Stomach (tissue), 9 donors: ENCODE measurements around the gene RTCA. TPM values are rescaled to one million over a fixed set of nuclear protein-coding genes. Genes with fewer than 3 reads are reported as not detected.
A peak's percentile ranks its signal among the peaks of the same experiment; 100 is the strongest.
"Not testable (repeated sequence)": the region's sequence is repeated elsewhere in the genome, so short reads cannot be mapped to it uniquely, and the experiment has no call there.

ENCODE experiments used
- DNase-seq, 2 donors: peaks; one replicate each; pipeline versions ENCODE4 v3.0.0 to v3.0.0-alpha.2; 2013 to 2019
- H3K27ac ChIP-seq, 5 donors: fragments of 200-600 bp in 4 of 5; sonication (generic) in 4 of 5; one replicate each; pipeline ENCODE4 v1.5.1; 2013 to 2019; ENCODE audit warnings: mild to moderate bottlenecking in 1 of 5, moderate library complexity in 1 of 5
- H3K27me3 ChIP-seq, 3 donors: fragments of 200-600 bp; sonication (generic); one replicate each; pipeline ENCODE4 v1.5.1; 2017 to 2019; ENCODE audit warnings: mixed run types in 1 of 3
- H3K36me3 ChIP-seq, 4 donors: fragments of 200-600 bp; sonication (generic); 1 replicate in 3 of 4; 2 replicates in 1 of 4; pipeline ENCODE4 v1.5.1; 2016 to 2019
- H3K4me1 ChIP-seq, 4 donors: fragments of 200-600 bp; sonication (generic); one replicate each; pipeline ENCODE4 v1.5.1; 2016 to 2019
- H3K4me3 ChIP-seq, 4 donors: fragments of 200-600 bp; sonication (generic) in 3 of 4; one replicate each; pipeline ENCODE4 v1.5.1; 2016 to 2019; ENCODE audit warnings: mild to moderate bottlenecking in 1 of 4
- H3K9me3 ChIP-seq, 4 donors: fragments of 200-600 bp; sonication (generic); one replicate each; pipeline ENCODE4 v1.5.1; 2016 to 2019
- CTCF ChIP-seq, 7 experiments: fragments of 450-650 bp in 4 of 7; fragments of 200-600 bp in 3 of 7; sonication (generic) in 3 of 7; IDR thresholded peaks; one replicate each; pipeline ENCODE4 v1.5.1; 2016 to 2019; ENCODE audit warnings: antibody characterized with exemption in 7 of 7, control low read depth in 2 of 7, mild to moderate bottlenecking in 1 of 7
- EP300 ChIP-seq: sonication (generic); formaldehyde crosslinking; IDR thresholded peaks from one replicate; pipeline ENCODE4 v1.6.1; 2017; ENCODE audit warnings: antibody characterized with exemption
- POLR2A ChIP-seq, 4 donors: fragments of 450-650 bp; IDR thresholded peaks; one replicate each; pipeline ENCODE4 v1.6.1; 2016; ENCODE audit warnings: antibody characterized with exemption in 4 of 4, control low read depth in 2 of 4, mild to moderate bottlenecking in 1 of 4, moderate library complexity in 1 of 4
- POLR2AphosphoS5 ChIP-seq, 3 donors: sonication (generic); formaldehyde crosslinking; IDR thresholded peaks; one replicate each; pipeline ENCODE4 v1.6.1; 2016; ENCODE audit warnings: antibody characterized with exemption in 3 of 3
- WGBS, 5 donors: extraction: QIAGEN DNeasy Blood & Tissue Kit in 3 of 5; methylation state at CpG; one replicate each; pipeline versions ENCODE4 v1.1.5 to v1.1.7; 2013 to 2018; 5-methylcytosine and 5-hydroxymethylcytosine counted together
- intact Hi-C: fragments of 100-400 bp; cut with DNase I; formaldehyde crosslinking; loops from one replicate; pipeline ENCODE4 v1.15.1; 2023; ENCODE audit warnings: low total_unique reads
- polyA plus RNA-seq, 3 donors: library from polyadenylated mRNA; stranded (reverse); fragments of 200-250 nt; gene quantifications; one replicate each; pipeline ENCODE4 v1.2.3, GENCODE V29; 2013
- total RNA-seq, 5 donors: library from RNA; depleted of rRNA; stranded (reverse); fragments of >200 nt; gene quantifications; one replicate each; pipeline versions ENCODE4 v1.1.0 to v1.2.3, GENCODE V29; 2014 to 2016
- donor health status: healthy with polysubstance abuse.
- donor health status: Bipolar disorder and iron deficiency.
- donor health status: healthy.

The RTCA gene
- total and polyA plus RNA-seq, 8 donors: 16.5 to 51.9 (median 22.3) TPM

- Histone ChIP-seq H3K27me3 (no peaks in the 10 kb centered on the region), H3K27ac (no peak overlapping the region), H3K4me3 (no peak overlapping the region), H3K9me3 (no peaks in the 10 kb centered on the region), H3K36me3 (peaks cover 0 to 86% (median 76%) of the 10 kb centered on the region in 4 donors), H3K4me1 (no peaks in the 10 kb centered on the region)
- no peak for TF ChIP-seq CTCF (IDR thresholded peaks at IDR 0.05)
- no peak for TF ChIP-seq POLR2AphosphoS5 (IDR thresholded peaks at IDR 0.05)
- TF ChIP-seq POLR2A (IDR thresholded peaks at IDR 0.05): no peak
- no peak for TF ChIP-seq EP300
- DNase-seq: no peak
- WGBS, 5 donors: 91 to 100% (median 97%) methylated on average over 1 of the region's 1 CpG
- intact Hi-C loops: no loop called here
These were observed 33.9 kb upstream of the RTCA start for GRCh38 chr1:100232156-100232555.

GRCh38 chr1:100233566-100233965, 32.5 kb upstream of the RTCA start:
- Histone ChIP-seq H3K36me3 (peaks cover 0 to 86% (median 77%) of the 10 kb centered on the region in 4 donors), H3K27ac (peak overlapping the region in 2 of 5 donors; percentile 9 to 28)
- H3K9me3 ChIP-seq, H3K4me3 ChIP-seq, H3K27me3 ChIP-seq, DNase-seq, H3K4me1 ChIP-seq, intact Hi-C loops: not testable (repeated sequence)
- WGBS, 5 donors: 59 to 73% (median 65%) methylated on average over 4 of the region's 4 CpGs

- WGBS, 5 donors: 85 to 95% (median 92%) methylated on average over 1 of the region's 1 CpG
- Histone ChIP-seq H3K36me3 (peaks cover 0 to 86% (median 77%) of the 10 kb centered on the region in 4 donors), H3K4me1 (peaks cover 0 to 1% (median 0%) of the 10 kb centered on the region in 4 donors), H3K4me3 (no peak overlapping the region), H3K9me3 (no peaks in the 10 kb centered on the region), H3K27ac (peak overlapping the region in 1 of 5 donors; percentile 28), H3K27me3 (no peaks in the 10 kb centered on the region)
- intact Hi-C loops: no loop called here
- TF ChIP-seq POLR2A (IDR thresholded peaks at IDR 0.05): no peak
- no peak for TF ChIP-seq POLR2AphosphoS5 (IDR thresholded peaks at IDR 0.05)
- no peak for TF ChIP-seq EP300
- no peak for TF ChIP-seq CTCF (IDR thresholded peaks at IDR 0.05)
- no peak for DNase-seq
These were observed 31.6 kb upstream of the RTCA start for GRCh38 chr1:100234432-100234831.

- intact Hi-C loops: no loop called here
- TF ChIP-seq EP300 (no peak), POLR2A (IDR thresholded peaks at IDR 0.05) (no peak), POLR2AphosphoS5 (IDR thresholded peaks at IDR 0.05) (no peak), CTCF (IDR thresholded peaks at IDR 0.05) (no peak)
- no peak overlapping the region for H3K27ac ChIP-seq
- H3K9me3 ChIP-seq: no peaks in the 10 kb centered on the region
- 92 to 99% (median 96%) methylated on average over 3 of the region's 3 CpGs for WGBS, 5 donors
- peaks cover 0 to 72% (median 62%) of the 10 kb centered on the region in 4 donors for H3K36me3 ChIP-seq
- no peaks in the 10 kb centered on the region for H3K27me3 ChIP-seq
- peaks cover 0 to 10% (median 1%) of the 10 kb centered on the region in 4 donors for H3K4me1 ChIP-seq
- no peak overlapping the region for H3K4me3 ChIP-seq
- no peak for DNase-seq
These were observed 28.9 kb upstream of the RTCA start for GRCh38 chr1:100237091-100237490.

GRCh38 chr1:100239961-100240360, 26.1 kb upstream of the RTCA start:
- peaks cover 0 to 45% (median 39%) of the 10 kb centered on the region in 4 donors for H3K36me3 ChIP-seq
- H3K27me3 ChIP-seq: no peaks in the 10 kb centered on the region
- no peak for DNase-seq
- peaks cover 0 to 21% (median 5%) of the 10 kb centered on the region in 4 donors for H3K4me1 ChIP-seq
- no peak overlapping the region for H3K4me3 ChIP-seq
- H3K27ac ChIP-seq: no peak overlapping the region
- TF ChIP-seq POLR2AphosphoS5 (IDR thresholded peaks at IDR 0.05) (no peak), POLR2A (IDR thresholded peaks at IDR 0.05) (no peak), CTCF (IDR thresholded peaks at IDR 0.05) (no peak), EP300 (no peak)
- no peaks in the 10 kb centered on the region for H3K9me3 ChIP-seq
- intact Hi-C loops: no loop called here
